ENCODE results near the gene CACNA1G.

The CACNA1G gene

DNA sequence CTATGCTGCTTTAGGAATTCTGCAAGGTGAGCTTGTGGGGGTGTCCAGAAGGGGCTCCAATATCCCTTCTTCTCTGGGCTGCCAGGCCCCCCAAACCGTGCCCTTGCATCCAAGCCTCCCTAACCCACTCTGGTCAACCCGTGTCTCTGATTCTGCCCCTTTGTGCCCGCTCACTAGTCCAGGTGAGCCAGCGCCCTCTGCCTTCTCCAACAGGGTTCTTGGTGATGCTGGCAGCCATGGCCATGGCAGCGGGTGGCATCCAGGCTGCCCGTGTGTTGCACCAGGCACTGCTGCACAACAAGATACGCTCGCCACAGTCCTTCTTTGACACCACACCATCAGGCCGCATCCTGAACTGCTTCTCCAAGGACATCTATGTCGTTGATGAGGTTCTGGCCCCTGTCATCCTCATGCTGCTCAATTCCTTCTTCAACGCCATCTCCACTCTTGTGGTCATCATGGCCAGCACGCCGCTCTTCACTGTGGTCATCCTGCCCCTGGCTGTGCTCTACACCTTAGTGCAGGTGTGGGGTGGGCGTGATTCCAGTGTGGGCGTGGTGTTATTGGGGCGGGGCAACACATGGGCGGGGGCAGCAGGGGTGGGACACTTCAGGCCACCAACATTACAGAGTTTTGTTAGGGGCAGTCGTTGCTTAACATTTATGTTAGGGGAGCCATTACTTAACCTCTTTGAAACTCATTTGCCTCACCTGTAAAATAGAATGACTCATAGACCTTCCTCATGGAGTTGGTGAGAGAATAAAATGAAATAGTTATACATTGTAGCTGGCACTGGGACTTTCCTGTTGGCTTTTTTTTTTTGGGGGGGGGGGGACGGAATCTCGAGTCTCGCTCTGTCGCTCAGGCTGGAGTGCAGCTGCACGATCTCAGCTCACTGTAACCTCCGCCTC, 115.8 kb downstream of the CACNA1G start:
- no peak for DNase-seq

Measured in T-helper 1 cell (primary cell).